SK-N-SH (cell line): ENCODE results near the gene SNAP91. TPM values are rescaled to one million over a fixed set of nuclear protein-coding genes. Genes with fewer than 3 reads are reported as not detected.

Experiments
- CTCF ChIA-PET: fragments of 300-600, 350-600 bp; formaldehyde crosslinking; extraction: SDS; loops from one replicate; lab custom pipeline; 2021; lab: Yijun Ruan, JAX
- POLR2A ChIA-PET: fragments of 350-600 bp; sonication (Branson Sonifier 250); formaldehyde crosslinking; extraction: SDS; loops from one replicate; lab custom pipeline; 2020; ENCODE audit warnings: antibody characterized with exemption, inconsistent platforms; lab: Yijun Ruan, JAX
- DNase-seq: peaks from one replicate; pipeline ENCODE4 v3.0.0; 2012
- H2AFZ ChIP-seq: fragments of 200-600 bp; sonication (generic); 2 replicates; pipeline ENCODE4 v1.8.1; 2016; ENCODE audit warnings: antibody characterized with exemption, mild to moderate bottlenecking, low read depth
- H3F3A ChIP-seq: fragments of 200-600 bp; sonication (generic); replicated peaks from 2 replicates; pipeline ENCODE3; 2016; ENCODE audit warnings: antibody characterized with exemption, mild to moderate bottlenecking; ENCODE audit not compliant: insufficient read depth
- H3K27ac ChIP-seq, 2 experiments: fragments of 200-500 bp in 1 of 2; fragments of 200-600 bp in 1 of 2; sonication (Bioruptor generic) in 1 of 2; sonication (generic), shearing (Covaris generic) in 1 of 2; 2 replicates each; pipeline versions ENCODE4 v1.5.1 to v1.6.1; 2014 to 2016; ENCODE audit warnings: low read depth in 2 of 2, inconsistent platforms in 1 of 2, low read length in 1 of 2, mild to moderate bottlenecking in 1 of 2, mixed read lengths in 1 of 2
- H3K27me3 ChIP-seq: fragments of 200-600 bp; sonication (generic), shearing (Covaris generic); 2 replicates; pipeline ENCODE4 v1.6.1; 2016; ENCODE audit warnings: mixed run types; ENCODE audit not compliant: insufficient read depth
- H3K36me3 ChIP-seq, 2 experiments: fragments of 200-500 bp in 1 of 2; fragments of 200-600 bp in 1 of 2; sonication (Bioruptor generic) in 1 of 2; sonication (generic) in 1 of 2; replicated peaks in 1 of 2; 2 replicates each; pipeline versions ENCODE3 to v1.5.1; 2014 to 2016; ENCODE audit warnings: low read length in 1 of 2, mild to moderate bottlenecking in 1 of 2; ENCODE audit not compliant: insufficient read depth in 2 of 2, control insufficient read depth in 1 of 2
- H3K4me1 ChIP-seq, 2 experiments: fragments of 200-500 bp in 1 of 2; fragments of 200-600 bp in 1 of 2; sonication (Bioruptor generic) in 1 of 2; sonication (generic), shearing (Covaris generic) in 1 of 2; 2 replicates each; pipeline versions ENCODE4 v1.5.1 to v1.6.1; 2014 to 2016; ENCODE audit warnings: low read depth in 1 of 2, low read length in 1 of 2, mixed run types in 1 of 2; ENCODE audit not compliant: insufficient read depth in 2 of 2, control insufficient read depth in 1 of 2
- H3K4me2 ChIP-seq: fragments of 200-600 bp; sonication (generic), shearing (Covaris generic); 2 replicates; pipeline ENCODE4 v1.6.1; 2017; ENCODE audit warnings: mixed run types
- H3K4me3 ChIP-seq, 2 experiments: fragments of 200-500 bp in 1 of 2; fragments of 200-600 bp in 1 of 2; sonication (Bioruptor generic) in 1 of 2; sonication (generic), shearing (Covaris generic) in 1 of 2; 2 replicates each; pipeline versions ENCODE4 v1.5.1 to v1.8.1; 2014 to 2016; ENCODE audit warnings: low read depth in 2 of 2, inconsistent platforms in 1 of 2, low read length in 1 of 2, mild to moderate bottlenecking in 1 of 2, mixed read lengths in 1 of 2, moderate library complexity in 1 of 2
- H3K79me2 ChIP-seq: fragments of 200-600 bp; sonication (generic); 2 replicates; pipeline ENCODE4 v1.8.1; 2017; ENCODE audit warnings: mild to moderate bottlenecking; ENCODE audit not compliant: insufficient read depth
- H3K9ac ChIP-seq: fragments of 200-600 bp; sonication (generic); 2 replicates; pipeline ENCODE4 v1.6.1; 2017; ENCODE audit warnings: mixed run types
- H3K9me2 ChIP-seq: fragments of 200-600 bp; sonication (generic); 2 replicates; pipeline ENCODE4 v1.6.1; 2017; ENCODE audit warnings: mixed run types
- H3K9me3 ChIP-seq: fragments of 200-600 bp; sonication (generic); 2 replicates; pipeline ENCODE4 v1.6.1; 2017; ENCODE audit warnings: mixed run types, mild to moderate bottlenecking, moderate library complexity
- H4K20me1 ChIP-seq: fragments of 200-600 bp; sonication (generic); 2 replicates; pipeline ENCODE4 v1.6.1; 2017; ENCODE audit warnings: mild to moderate bottlenecking, mixed run types; ENCODE audit not compliant: insufficient read depth
- EP300 ChIP-seq, 2 experiments: IDR thresholded peaks; 2 replicates each; pipeline versions ENCODE4 v1.4.0 to v1.6.1; 2012; ENCODE audit warnings: borderline replicate concordance in 1 of 2, low read depth in 1 of 2, low read length in 1 of 2
- FOXM1 ChIP-seq: IDR thresholded peaks from 2 replicates; pipeline ENCODE4 v1.4.0; 2012; ENCODE audit warnings: low read depth, mild to moderate bottlenecking
- MEF2A ChIP-seq: IDR thresholded peaks from 2 replicates; pipeline ENCODE4 v1.4.0; 2012; ENCODE audit warnings: low read depth, borderline replicate concordance
- MXI1 ChIP-seq: IDR thresholded peaks from 2 replicates; pipeline ENCODE4 v1.6.1; 2012; ENCODE audit warnings: mild to moderate bottlenecking, low read depth, low read length, improper control_type of control experiment
- RAD21 ChIP-seq: IDR thresholded peaks from 2 replicates; pipeline ENCODE4 v1.6.1; 2012; ENCODE audit warnings: mild to moderate bottlenecking, low read length
- RCOR1 ChIP-seq: fragments of 150-350 bp; IDR thresholded peaks from 2 replicates; pipeline ENCODE4 v1.6.1; 2017; ENCODE audit warnings: antibody characterized with exemption, low read length
- SMC3 ChIP-seq: IDR thresholded peaks from 2 replicates; pipeline ENCODE4 v1.6.1; 2012; ENCODE audit warnings: low read depth, low read length, improper control_type of control experiment
- WGBS: methylation state at CpG from one replicate; pipeline ENCODE4 v1.1.6; 2017; ENCODE audit warnings: low lambda C conversion rate; 5-methylcytosine and 5-hydroxymethylcytosine counted together
- polyA plus RNA-seq, 3 experiments: library from polyadenylated mRNA; depleted of rRNA; stranded (reverse); fragments of >200 nt; gene quantifications; 2 replicates each; pipeline ENCODE4 v1.2.3, GENCODE V29; 2012
- TF ChIP-seq, protein P1 (sequence below): IDR thresholded peaks from 2 replicates; pipeline ENCODE4 v1.4.0; 2012; ENCODE audit warnings: low read depth, borderline replicate concordance
- TF ChIP-seq, protein P2 (sequence below): fragments of 200-600 bp; sonication (generic); IDR thresholded peaks from 2 replicates; pipeline ENCODE4 v1.6.1; 2017; ENCODE audit warnings: antibody characterized with exemption, mild to moderate bottlenecking, moderate library complexity

Gene SNAP91
- polyA plus RNA-seq, 1 of the 3 experiments (the other 2 are of a cell fraction): 0.64 TPM

DNA sequence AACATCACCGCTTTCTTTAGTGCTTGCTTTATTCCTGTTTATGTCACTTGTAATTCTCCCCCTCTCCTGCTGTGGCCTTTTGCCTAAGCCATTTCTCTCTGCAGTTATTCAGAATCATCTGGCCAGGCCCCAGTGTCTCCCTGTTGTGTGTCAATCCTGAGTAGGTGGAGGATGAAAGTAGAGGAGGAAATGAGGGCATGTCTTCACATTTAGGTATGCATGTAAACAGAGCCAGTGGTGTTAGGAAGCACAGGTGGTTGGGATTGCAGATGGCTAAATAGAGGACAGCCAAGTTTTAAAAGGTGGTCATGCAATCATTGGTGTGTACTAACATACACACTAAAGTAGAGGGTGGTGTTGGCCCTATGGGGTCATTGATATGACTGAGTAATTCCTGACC is 191.4 kb downstream of the SNAP91 start:
- Histone ChIP-seq H3K4me1 (peaks cover 0 to 11% of the 10 kb centered on the region in 2 experiments; a peak in 2 of 4 replicates), H4K20me1 (no peaks in the 10 kb centered on the region), H3K4me3 (no peak overlapping the region), H3K4me2 (no peak overlapping the region), H3K27me3 (no peaks in the 10 kb centered on the region), H3K9ac (no peak overlapping the region), H3K9me2 (no peaks in the 10 kb centered on the region), H3K27ac (no peak overlapping the region), H3F3A (no peaks in the 10 kb centered on the region), H3K9me3 (no peaks in the 10 kb centered on the region)
- DNase-seq: no peak
- TF ChIP-seq RCOR1 (no peak), EP300 (IDR thresholded peaks at IDR 0.05; ENCODE audit: borderline replicate concordance in 1 of 2, low read depth in 1 of 2, low read length in 1 of 2) (no peak)
- TF ChIP-seq, protein P1, sequence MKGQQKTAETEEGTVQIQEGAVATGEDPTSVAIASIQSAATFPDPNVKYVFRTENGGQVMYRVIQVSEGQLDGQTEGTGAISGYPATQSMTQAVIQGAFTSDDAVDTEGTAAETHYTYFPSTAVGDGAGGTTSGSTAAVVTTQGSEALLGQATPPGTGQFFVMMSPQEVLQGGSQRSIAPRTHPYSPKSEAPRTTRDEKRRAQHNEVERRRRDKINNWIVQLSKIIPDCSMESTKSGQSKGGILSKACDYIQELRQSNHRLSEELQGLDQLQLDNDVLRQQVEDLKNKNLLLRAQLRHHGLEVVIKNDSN: no peak
- TF ChIP-seq, all 33 proteins: peak for 0
- ChIA-PET CTCF (interaction anchor here (0.6 to 3.3 kb wide), 4 partner anchors 13 to 296 kb away, joined by 3 to 9 read pairs (median 3); no protein-coding TSS in a partner anchor), POLR2A (no interaction called here)
- H3K79me2 ChIP-seq: no peaks in the 10 kb centered on the region
- H3K36me3 ChIP-seq: no peaks in the 10 kb centered on the region
- no peak overlapping the region for H2AFZ ChIP-seq
- 91% methylated on average over 1 of the region's 1 CpG for WGBS

DNA sequence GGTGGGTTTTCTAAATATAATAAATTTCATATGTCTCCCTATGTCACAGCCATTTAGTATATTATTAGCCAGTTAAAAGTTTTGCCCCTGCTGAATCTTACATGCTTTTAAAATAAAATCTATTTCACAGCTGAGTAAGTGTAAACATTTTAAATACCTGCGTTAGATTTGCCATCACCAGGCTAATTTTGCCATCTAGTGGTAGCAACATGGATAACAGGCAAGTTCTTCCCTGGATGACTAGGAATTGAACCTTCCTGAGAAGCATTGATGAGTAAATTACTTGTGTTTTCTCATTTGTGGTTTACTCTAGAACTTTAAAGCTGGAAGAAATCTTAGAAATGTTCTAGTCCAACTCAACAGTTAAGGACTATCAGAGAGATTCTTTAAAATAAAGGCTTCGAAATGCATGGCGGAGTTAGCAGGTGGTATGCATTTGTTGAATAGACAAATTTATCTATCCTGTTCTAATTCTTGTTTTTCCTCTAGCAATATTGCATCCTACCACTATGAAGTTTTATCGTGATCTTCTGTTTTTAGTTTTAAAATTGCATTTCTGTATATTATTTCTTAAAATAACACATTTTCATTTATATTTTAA is 193.9 kb downstream of the SNAP91 start:
- Histone ChIP-seq H3K36me3 (no peaks in the 10 kb centered on the region), H3F3A (no peaks in the 10 kb centered on the region), H3K4me2 (no peak overlapping the region), H3K9me3 (no peaks in the 10 kb centered on the region), H3K9ac (no peak overlapping the region), H3K4me1 (peaks cover 4 to 11% of the 10 kb centered on the region in 2 experiments; a peak in 2 of 4 replicates), H2AFZ (no peak overlapping the region), H3K27ac (no peak overlapping the region), H4K20me1 (no peaks in the 10 kb centered on the region), H3K79me2 (no peaks in the 10 kb centered on the region), H3K4me3 (no peak overlapping the region; a peak in 1 of 4 replicates), H3K9me2 (no peaks in the 10 kb centered on the region), H3K27me3 (no peaks in the 10 kb centered on the region)
- ChIA-PET CTCF (interaction anchor here (0.6 to 8.0 kb wide), 40 partner anchors 10 to 733 kb away, joined by 3 to 293 read pairs (median 5); partner anchors contain the start of genes DOP1A and UBE3D), POLR2A (no interaction called here)
- TF ChIP-seq, protein P2, sequence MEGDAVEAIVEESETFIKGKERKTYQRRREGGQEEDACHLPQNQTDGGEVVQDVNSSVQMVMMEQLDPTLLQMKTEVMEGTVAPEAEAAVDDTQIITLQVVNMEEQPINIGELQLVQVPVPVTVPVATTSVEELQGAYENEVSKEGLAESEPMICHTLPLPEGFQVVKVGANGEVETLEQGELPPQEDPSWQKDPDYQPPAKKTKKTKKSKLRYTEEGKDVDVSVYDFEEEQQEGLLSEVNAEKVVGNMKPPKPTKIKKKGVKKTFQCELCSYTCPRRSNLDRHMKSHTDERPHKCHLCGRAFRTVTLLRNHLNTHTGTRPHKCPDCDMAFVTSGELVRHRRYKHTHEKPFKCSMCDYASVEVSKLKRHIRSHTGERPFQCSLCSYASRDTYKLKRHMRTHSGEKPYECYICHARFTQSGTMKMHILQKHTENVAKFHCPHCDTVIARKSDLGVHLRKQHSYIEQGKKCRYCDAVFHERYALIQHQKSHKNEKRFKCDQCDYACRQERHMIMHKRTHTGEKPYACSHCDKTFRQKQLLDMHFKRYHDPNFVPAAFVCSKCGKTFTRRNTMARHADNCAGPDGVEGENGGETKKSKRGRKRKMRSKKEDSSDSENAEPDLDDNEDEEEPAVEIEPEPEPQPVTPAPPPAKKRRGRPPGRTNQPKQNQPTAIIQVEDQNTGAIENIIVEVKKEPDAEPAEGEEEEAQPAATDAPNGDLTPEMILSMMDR: peak; percentile 93
- TF ChIP-seq SMC3: peak; percentile 81
- peak; percentile 96 for TF ChIP-seq RAD21
- no peak for TF ChIP-seq MEF2A
- TF ChIP-seq MXI1: no peak
- no peak for TF ChIP-seq FOXM1
- 17% methylated on average over 4 of the region's 4 CpGs for WGBS
- DNase-seq: peak; percentile 50
